ENCODE measurements around the gene NDFIP1. TPM values are rescaled to one million over a fixed set of nuclear protein-coding genes. Genes with fewer than 3 reads are reported as not detected.
A peak's percentile ranks its signal among the peaks of the same experiment; 100 is the strongest.
"Not testable (repeated sequence)": the region's sequence is repeated elsewhere in the genome, so short reads cannot be mapped to it uniquely, and the experiment has no call there.

Gene NDFIP1
- total RNA-seq, 2 experiments from 2014 or later = 185 to 192 TPM

GRCh38 chr5:142186857-142187594, 78.4 kb downstream of the NDFIP1 start:
- no peak for TF ChIP-seq CTCF (IDR thresholded peaks at IDR 0.05)
- Mint-ChIP-seq H3K27me3 (no peaks in the 10 kb centered on the region), H3K9me3 (no peaks in the 10 kb centered on the region), H3K27ac (no peak overlapping the region), H3K36me3 (ENCODE audit: low read depth) (no peaks in the 10 kb centered on the region), H3K4me1 (ENCODE audit: low read depth) (no peaks in the 10 kb centered on the region), H3K4me3 (no peak overlapping the region)
- H3K36me3 ChIP-seq (ENCODE audit: insufficient read depth, low read length) = no peaks in the 10 kb centered on the region
- H3K27ac ChIP-seq (ENCODE audit: low read depth in 1 of 2, low read length in 2 of 2) = no peak overlapping the region
- DNase-seq = peak in 1 of 14 experiments; percentile 6
- no peaks in the 10 kb centered on the region for H3K27me3 ChIP-seq (ENCODE audit: control insufficient read depth in 1 of 2, insufficient read depth in 2 of 2, low read length in 2 of 2)
- no peak for ATAC-seq (ENCODE audit: poor library complexity)
- POLR2A ChIA-PET = no interaction called here
- H3K9me3 ChIP-seq (ENCODE audit: control insufficient read depth in 1 of 2, insufficient read depth in 1 of 2, low read length in 2 of 2) = no peaks in the 10 kb centered on the region
- intact Hi-C loops (cut with DNase I, micrococcal nuclease) = no loop called here
- no peak overlapping the region for H3K4me3 ChIP-seq (ENCODE audit: low read length)
- no peaks in the 10 kb centered on the region for H3K4me1 ChIP-seq (ENCODE audit: insufficient read depth, low read length)
- CTCF ChIA-PET = no interaction called here

DNA sequence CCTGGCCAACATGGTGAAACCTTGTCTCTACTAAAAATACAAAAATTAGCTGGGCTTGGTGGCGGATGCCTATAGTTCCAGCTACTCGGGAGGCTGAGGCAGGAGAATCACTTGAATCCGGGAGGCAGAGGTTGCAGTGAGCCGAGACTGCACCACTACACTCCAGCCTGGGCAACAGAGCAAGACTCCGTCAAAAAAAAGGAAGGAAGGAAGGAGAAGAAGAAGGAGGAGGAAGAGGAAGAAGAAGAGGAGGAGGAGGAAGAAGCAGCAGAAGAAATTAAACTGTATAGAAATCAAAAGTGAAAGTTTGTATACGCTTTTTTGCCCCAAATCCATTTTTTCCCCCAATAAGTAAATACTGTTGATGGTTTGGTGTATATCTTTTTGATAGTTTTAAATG, 80.1 kb downstream of the NDFIP1 start:
- not testable (repeated sequence) for H3K4me3 Mint-ChIP-seq; ATAC-seq (ENCODE audit: poor library complexity); H3K27ac Mint-ChIP-seq

DNA sequence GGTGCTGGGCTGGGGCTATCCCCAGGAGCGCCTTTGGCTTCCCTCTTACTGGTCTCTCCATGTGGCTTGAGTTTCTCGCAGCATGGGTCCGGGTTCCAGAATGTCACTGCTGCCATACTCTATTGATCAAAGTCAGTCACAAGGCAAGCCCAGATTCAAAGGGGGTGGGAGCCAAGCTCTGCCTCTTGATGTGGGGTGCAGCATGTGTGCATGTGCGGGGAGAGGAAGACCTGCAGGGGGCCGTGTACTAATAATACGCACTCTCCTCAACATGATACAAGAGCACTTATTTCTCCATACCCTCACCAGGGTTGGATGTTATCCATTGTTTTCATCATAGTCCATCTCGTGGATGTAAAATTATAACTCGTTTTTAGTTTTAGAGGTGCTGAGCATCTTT, 81.2 kb downstream of the NDFIP1 start:
- ATAC-seq (ENCODE audit: poor library complexity) (no peak), DNase-seq (no peak)
- intact Hi-C loops (cut with DNase I, micrococcal nuclease) = loop anchor here in 1 of 2 experiments (5.0 kb wide), 1 partner anchor 52 kb away; no protein-coding TSS in a partner anchor
- TF ChIP-seq CTCF (IDR thresholded peaks at IDR 0.05) = no peak
- no peak overlapping the region for H3K27ac Mint-ChIP-seq
- POLR2A ChIA-PET = no interaction called here
- Histone ChIP-seq H3K4me1 (ENCODE audit: insufficient read depth, low read length) (no peaks in the 10 kb centered on the region), H3K36me3 (ENCODE audit: insufficient read depth, low read length) (no peaks in the 10 kb centered on the region), H3K9me3 (ENCODE audit: control insufficient read depth in 1 of 2, insufficient read depth in 1 of 2, low read length in 2 of 2) (no peaks in the 10 kb centered on the region), H3K27me3 (ENCODE audit: control insufficient read depth in 1 of 2, insufficient read depth in 2 of 2, low read length in 2 of 2) (no peaks in the 10 kb centered on the region), H3K4me3 (ENCODE audit: low read length) (no peak overlapping the region), H3K27ac (ENCODE audit: low read depth in 1 of 2, low read length in 2 of 2) (no peak overlapping the region)
- H3K4me1 Mint-ChIP-seq (ENCODE audit: low read depth) = no peaks in the 10 kb centered on the region
- no peaks in the 10 kb centered on the region for H3K36me3 Mint-ChIP-seq (ENCODE audit: low read depth)
- no peaks in the 10 kb centered on the region for H3K27me3 Mint-ChIP-seq
- CTCF ChIA-PET = no interaction called here
- no peak overlapping the region for H3K4me3 Mint-ChIP-seq
- H3K9me3 Mint-ChIP-seq = no peaks in the 10 kb centered on the region

More for the DNA sequence above, 80.1 kb downstream of the NDFIP1 start:
- H3K27me3 Mint-ChIP-seq; H3K27me3 ChIP-seq (ENCODE audit: control insufficient read depth in 1 of 2, insufficient read depth in 2 of 2, low read length in 2 of 2); intact Hi-C loops (cut with DNase I, micrococcal nuclease); H3K27ac ChIP-seq (ENCODE audit: low read depth in 1 of 2, low read length in 2 of 2); H3K4me1 ChIP-seq (ENCODE audit: insufficient read depth, low read length); H3K9me3 ChIP-seq (ENCODE audit: control insufficient read depth in 1 of 2, insufficient read depth in 1 of 2, low read length in 2 of 2); H3K36me3 Mint-ChIP-seq (ENCODE audit: low read depth); H3K4me1 Mint-ChIP-seq (ENCODE audit: low read depth); DNase-seq; H3K9me3 Mint-ChIP-seq; H3K36me3 ChIP-seq (ENCODE audit: insufficient read depth, low read length); H3K4me3 ChIP-seq (ENCODE audit: low read length); POLR2A ChIA-PET: not testable (repeated sequence)
- CTCF ChIA-PET = interaction anchor here (0.6 kb wide), 1 partner anchor 231 kb away, joined by 3 read pairs; no protein-coding TSS in a partner anchor

GRCh38 chr5:142191776-142192175, 83.2 kb downstream of the NDFIP1 start:
- no peak for DNase-seq
- ChIA-PET CTCF (no interaction called here), POLR2A (no interaction called here)
- no peak overlapping the region for H3K4me3 Mint-ChIP-seq
- TF ChIP-seq CTCF (IDR thresholded peaks at IDR 0.05) = no peak
- no peaks in the 10 kb centered on the region for H3K36me3 Mint-ChIP-seq (ENCODE audit: low read depth)
- H3K27ac Mint-ChIP-seq = no peak overlapping the region
- intact Hi-C loops (cut with DNase I, micrococcal nuclease) = loop anchor here in 1 of 2 experiments (5.0 kb wide), 1 partner anchor 51 kb away; no protein-coding TSS in a partner anchor
- H3K27ac ChIP-seq (ENCODE audit: low read depth in 1 of 2, low read length in 2 of 2) = no peak overlapping the region
- no peaks in the 10 kb centered on the region for H3K27me3 Mint-ChIP-seq
- H3K9me3 Mint-ChIP-seq = no peaks in the 10 kb centered on the region
- H3K4me1 Mint-ChIP-seq (ENCODE audit: low read depth) = no peaks in the 10 kb centered on the region
- H3K36me3 ChIP-seq (ENCODE audit: insufficient read depth, low read length) = no peaks in the 10 kb centered on the region
- no peaks in the 10 kb centered on the region for H3K27me3 ChIP-seq (ENCODE audit: control insufficient read depth in 1 of 2, insufficient read depth in 2 of 2, low read length in 2 of 2)
- no peaks in the 10 kb centered on the region for H3K4me1 ChIP-seq (ENCODE audit: insufficient read depth, low read length)
- ATAC-seq (ENCODE audit: poor library complexity) = no peak
- H3K4me3 ChIP-seq (ENCODE audit: low read length) = no peak overlapping the region
- H3K9me3 ChIP-seq (ENCODE audit: control insufficient read depth in 1 of 2, insufficient read depth in 1 of 2, low read length in 2 of 2) = no peaks in the 10 kb centered on the region
